NCI-H446 (cell line): ENCODE measurements around the gene AOC1.

Source experiments
- DNase-seq, 2 experiments: peaks; one replicate each; lab custom pipeline; 2025; lab: John Stamatoyannopoulos, UW

AOC1 gene

DNA sequence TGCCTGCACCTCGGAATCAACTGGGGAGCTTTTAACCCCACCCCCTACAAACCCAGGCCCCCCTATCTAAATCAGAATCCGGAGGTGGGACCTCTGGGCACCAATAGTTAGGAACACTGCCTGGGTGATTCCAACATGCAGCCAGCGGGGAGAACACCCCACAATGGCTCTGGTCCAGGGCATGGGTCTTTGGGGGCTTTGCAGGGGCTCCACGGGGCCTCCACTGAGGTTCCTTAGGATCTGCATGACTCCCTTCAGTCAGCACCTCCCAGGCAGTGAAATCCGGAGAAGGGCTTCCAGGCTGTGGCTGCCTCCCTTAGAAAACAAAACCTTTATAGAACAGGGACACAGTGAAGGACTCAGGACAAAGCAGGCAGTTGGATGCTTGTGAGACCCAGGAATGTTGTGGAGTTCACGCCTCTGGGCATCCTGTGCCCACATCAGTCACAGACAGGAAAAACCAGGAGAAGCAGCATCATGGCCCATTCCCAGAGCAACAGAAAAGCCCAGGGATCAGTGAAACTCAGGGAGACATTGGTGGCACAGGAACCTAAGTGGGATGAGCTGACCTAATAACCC, 16.5 kb upstream of the AOC1 start:
- DNase-seq: no peak

DNA sequence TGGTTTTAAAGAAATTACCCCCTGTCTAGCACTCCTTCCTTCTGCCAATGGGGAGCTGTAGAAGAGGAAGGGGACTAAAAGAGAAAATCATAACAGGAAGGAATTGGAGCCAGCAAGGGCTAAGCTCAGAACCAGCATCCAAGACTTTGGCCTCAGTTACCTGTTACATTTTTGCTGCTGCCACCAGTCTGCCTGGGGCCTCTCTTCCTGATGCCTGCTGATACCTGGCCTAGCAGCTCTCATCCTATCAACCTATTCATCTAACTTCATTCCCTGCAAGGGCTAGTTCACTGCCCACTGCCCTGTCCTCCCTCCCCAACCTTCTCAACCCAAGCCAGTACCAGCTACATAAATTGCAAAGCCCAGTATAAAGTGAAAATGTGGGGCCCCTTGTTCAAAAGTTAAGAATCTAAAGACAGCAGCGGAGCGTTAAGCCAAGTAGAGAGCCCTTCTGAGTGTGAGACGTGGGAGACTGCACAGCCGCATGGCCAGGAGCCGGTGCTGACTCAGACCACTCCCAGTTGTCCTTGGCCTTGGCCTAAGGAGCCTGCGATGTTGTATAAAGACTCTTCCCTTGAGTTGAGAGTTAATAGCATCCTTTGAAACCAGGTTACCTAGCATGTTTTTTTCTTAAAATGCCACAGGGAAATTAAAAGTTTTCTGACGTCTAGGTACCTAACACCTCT, 13.2 kb upstream of the AOC1 start:
- no peak for DNase-seq

- DNase-seq: no peak
Measured at GRCh38 chr7:150842018-150842417, 10.3 kb upstream of the AOC1 start.

DNA sequence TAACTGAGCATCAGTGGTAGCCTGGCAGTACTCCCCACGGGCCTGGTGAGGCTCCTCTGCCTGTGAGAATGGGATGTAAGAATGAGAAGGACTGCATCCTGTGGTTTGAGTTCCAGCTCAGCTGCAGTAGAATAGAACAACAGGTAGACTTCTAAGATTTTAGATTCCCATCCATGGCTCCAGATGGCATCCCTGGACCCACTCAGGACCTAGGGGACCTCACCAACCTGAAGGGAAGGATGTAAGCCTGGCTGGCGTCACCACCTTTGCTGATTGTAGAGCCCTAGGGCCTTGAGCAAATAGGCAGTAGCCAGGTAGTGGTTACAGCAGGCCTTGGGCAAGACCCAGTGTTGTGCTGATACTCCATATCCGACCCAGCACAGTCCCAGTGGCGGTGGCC, 9.6 kb upstream of the AOC1 start:
- DNase-seq: no peak

GRCh38 chr7:150845421-150845861, 6.9 kb upstream of the AOC1 start:
- no peak for DNase-seq

GRCh38 chr7:150846291-150847115, 5.8 kb upstream of the AOC1 start:
- no peak for DNase-seq

GRCh38 chr7:150847536-150847935, 4.8 kb upstream of the AOC1 start:
- DNase-seq: no peak

- DNase-seq: no peak
Measured at GRCh38 chr7:150848111-150848510, 4.2 kb upstream of the AOC1 start.

DNA sequence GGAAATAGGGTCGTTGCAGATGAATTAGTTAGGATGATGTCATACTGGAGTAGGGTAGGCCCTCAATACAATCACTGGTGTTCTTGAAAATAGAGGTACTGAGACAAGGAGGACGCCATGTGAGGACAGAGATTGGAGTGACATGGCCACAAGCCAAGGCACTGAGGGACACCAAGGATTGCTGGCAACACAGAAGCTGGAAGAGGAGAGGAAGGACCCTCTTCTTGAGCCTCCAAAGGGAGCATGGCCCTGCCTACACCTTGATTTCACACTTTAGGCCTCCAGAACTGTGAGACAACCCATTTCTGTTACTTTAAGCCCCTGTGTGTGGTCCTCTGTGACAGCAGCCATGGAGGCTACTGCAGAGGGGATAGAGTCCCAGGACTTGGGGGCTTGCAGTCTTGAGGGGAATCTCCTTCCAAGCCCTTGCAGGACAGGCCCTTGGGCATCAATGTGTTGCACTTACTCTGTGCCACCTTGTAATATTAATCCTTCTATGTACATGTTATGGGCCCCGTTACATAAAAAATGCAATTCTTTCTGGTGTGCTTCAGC, 3.7 kb upstream of the AOC1 start:
- DNase-seq: no peak

GRCh38 chr7:150849204-150849775, 3.0 kb upstream of the AOC1 start:
- no peak for DNase-seq

- DNase-seq: no peak
Measured at GRCh38 chr7:150850273-150850672, 2.0 kb upstream of the AOC1 start.

- no peak for DNase-seq
Measured at GRCh38 chr7:150851492-150852370, 586 bp upstream of the AOC1 start.

GRCh38 chr7:150854066-150855000, 2.0 kb downstream of the AOC1 start:
- no peak for DNase-seq

- DNase-seq: no peak
Measured at GRCh38 chr7:150855046-150855445, 2.7 kb downstream of the AOC1 start.

DNA sequence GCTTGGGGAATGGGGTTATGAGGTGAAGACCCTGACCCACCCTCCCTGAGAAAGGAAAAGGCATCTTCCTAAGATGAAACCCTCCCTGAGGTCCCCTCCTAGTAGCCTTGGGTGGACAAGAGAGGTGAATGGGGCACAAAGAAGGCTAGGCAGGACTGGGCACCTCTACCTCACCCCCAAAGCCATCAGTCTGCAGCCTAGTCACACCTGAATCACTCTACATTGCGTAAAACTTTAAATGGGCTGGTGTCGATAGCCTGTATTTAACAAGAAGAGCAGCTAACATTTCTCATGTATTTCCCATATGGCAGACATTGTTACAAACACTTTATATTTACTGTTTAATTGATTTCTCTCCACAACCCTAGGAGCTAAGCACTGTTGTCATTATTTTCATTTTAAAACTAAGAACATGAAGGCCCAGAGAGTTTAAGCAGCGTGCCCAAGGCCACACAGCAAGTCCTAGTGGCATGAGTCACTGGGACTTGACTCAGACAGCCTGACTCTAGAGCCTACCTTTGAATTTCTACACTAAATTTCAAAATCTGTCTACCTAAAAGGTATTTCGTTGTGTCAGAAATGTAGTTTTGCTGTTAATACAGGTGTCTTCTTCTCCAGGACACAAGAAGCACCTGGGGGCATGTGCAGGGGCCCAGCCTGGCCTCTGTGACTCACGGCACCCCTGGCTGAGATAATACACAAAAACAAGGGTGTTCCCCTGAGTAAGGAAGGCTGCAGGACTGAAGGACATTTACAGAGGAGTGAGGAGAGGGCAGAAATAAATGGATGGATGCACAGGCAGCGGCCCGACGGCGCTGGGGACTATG, 3.4 kb downstream of the AOC1 start:
- DNase-seq: no peak

- DNase-seq: no peak
Measured at GRCh38 chr7:150856303-150857275, 4.3 kb downstream of the AOC1 start.

DNA sequence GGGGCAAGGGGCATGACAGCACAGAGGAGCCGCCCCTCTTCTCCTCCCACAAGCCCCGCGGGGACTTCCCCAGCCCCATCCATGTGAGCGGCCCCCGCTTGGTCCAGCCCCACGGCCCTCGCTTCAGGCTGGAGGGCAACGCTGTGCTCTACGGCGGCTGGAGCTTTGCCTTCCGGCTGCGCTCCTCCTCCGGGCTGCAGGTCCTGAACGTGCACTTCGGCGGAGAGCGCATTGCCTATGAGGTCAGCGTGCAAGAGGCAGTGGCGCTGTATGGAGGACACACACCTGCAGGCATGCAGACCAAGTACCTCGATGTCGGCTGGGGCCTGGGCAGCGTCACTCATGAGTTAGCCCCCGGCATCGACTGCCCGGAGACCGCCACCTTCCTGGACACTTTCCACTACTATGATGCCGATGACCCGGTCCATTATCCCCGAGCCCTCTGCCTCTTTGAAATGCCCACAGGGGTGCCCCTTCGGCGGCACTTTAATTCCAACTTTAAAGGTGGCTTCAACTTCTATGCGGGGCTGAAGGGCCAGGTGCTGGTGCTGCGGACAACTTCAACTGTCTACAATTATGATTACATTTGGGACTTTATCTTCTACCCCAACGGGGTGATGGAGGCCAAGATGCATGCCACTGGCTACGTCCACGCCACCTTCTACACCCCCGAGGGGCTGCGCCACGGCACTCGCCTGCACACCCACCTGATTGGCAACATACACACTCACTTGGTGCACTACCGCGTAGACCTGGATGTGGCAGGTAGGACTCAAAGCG, 5.1 kb downstream of the AOC1 start:
- no peak for DNase-seq
